GM12874 (cell line): Measurements from ENCODE around the gene ASTN2.

ENCODE experiments used
- CTCF ChIP-seq: IDR thresholded peaks from 2 replicates; pipeline ENCODE4 v1.5.1; 2011; ENCODE audit warnings: low read depth, mild to moderate bottlenecking, control low read depth, low read length, moderate library complexity; ENCODE audit not compliant: insufficient read depth

ASTN2 gene

GRCh38 chr9:116378873-116379272 lies 1036.0 kb downstream of the ASTN2 start:
- TF ChIP-seq CTCF, result no peak

DNA sequence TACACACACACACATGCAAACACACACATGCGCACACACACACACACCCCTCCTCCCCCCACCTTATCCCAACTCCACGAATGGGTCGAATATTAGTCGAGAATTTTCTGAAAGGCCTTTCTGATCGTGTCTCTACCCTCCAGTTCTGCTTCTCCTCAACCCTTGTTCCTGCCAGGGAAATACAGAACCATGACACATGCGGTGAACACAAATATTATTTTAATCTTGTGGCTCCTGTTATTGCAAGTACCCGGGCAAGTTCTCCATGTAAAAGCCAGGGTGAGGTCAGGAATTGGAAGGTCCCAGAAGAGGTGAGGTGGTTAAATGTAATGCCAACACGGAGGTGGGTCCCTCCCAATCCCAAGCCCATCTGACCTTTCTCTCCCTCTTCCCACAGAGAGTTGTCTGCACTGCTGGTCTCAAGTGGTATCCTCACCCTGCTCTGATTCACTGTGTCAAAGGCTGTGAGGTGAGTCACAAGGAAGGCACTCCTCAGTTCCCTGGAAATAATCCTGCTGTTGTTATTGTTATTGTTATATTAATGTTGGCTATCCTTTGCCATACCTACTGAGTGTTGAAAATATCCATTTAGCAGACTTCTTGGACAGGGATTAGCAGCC lies 1037.6 kb downstream of the ASTN2 start:
- no peak for TF ChIP-seq CTCF
